HG03442 (cell line): ENCODE measurements around the gene CKAP4.

Source experiments
- ATAC-seq: cut with Tn5 transposase; IDR thresholded peaks from one replicate; pipeline ENCODE4 v1.9.1; 2021; ENCODE audit warnings: mild to moderate bottlenecking, moderate library complexity; ENCODE audit not compliant: unreplicated experiment

CKAP4 gene

GRCh38 chr12:106205208-106206069 is 42.4 kb downstream of the CKAP4 start:
- no peak for ATAC-seq

- ATAC-seq = no peak
Measured at GRCh38 chr12:106204312-106204711, 43.5 kb downstream of the CKAP4 start.

GRCh38 chr12:106197906-106198623 is 49.8 kb downstream of the CKAP4 start:
- no peak for ATAC-seq

- ATAC-seq = no peak
Measured at GRCh38 chr12:106195621-106196027, 52.2 kb downstream of the CKAP4 start.

- no peak for ATAC-seq
Measured at GRCh38 chr12:106194351-106194750, 53.5 kb downstream of the CKAP4 start.

- ATAC-seq = no peak
Measured at GRCh38 chr12:106193394-106194215, 54.2 kb downstream of the CKAP4 start.

GRCh38 chr12:106192659-106193393 is 55.0 kb downstream of the CKAP4 start:
- no peak for ATAC-seq

- no peak for ATAC-seq
Measured at GRCh38 chr12:106190581-106190980, 57.2 kb downstream of the CKAP4 start.

- ATAC-seq = no peak
Measured at GRCh38 chr12:106189341-106189740, 58.5 kb downstream of the CKAP4 start.

GRCh38 chr12:106188256-106188655 is 59.6 kb downstream of the CKAP4 start:
- no peak for ATAC-seq
